Gastrocnemius medialis (tissue), 4 donors: Measurements from ENCODE around the gene DEPDC7.

Source experiments
- POLR2A ChIP-seq, 2 donors: fragments of 450-650 bp; IDR thresholded peaks; one replicate each; pipeline ENCODE4 v1.6.1; 2017; ENCODE audit warnings: antibody characterized with exemption in 2 of 2, mild to moderate bottlenecking in 2 of 2, moderate library complexity in 2 of 2
- TF ChIP-seq, protein P1 (sequence below), 5 experiments: fragments of 450-650 bp in 3 of 5; fragments of 200-600 bp in 2 of 5; sonication (generic) in 2 of 5; IDR thresholded peaks in 4 of 5; conservative IDR thresholded peaks in 1 of 5; 1 replicate in 4 of 5; 2 replicates in 1 of 5; pipeline ENCODE4 v1.5.1; 2016 to 2019; ENCODE audit warnings: antibody characterized with exemption in 5 of 5, mild to moderate bottlenecking in 3 of 5, moderate library complexity in 3 of 5

DNA sequence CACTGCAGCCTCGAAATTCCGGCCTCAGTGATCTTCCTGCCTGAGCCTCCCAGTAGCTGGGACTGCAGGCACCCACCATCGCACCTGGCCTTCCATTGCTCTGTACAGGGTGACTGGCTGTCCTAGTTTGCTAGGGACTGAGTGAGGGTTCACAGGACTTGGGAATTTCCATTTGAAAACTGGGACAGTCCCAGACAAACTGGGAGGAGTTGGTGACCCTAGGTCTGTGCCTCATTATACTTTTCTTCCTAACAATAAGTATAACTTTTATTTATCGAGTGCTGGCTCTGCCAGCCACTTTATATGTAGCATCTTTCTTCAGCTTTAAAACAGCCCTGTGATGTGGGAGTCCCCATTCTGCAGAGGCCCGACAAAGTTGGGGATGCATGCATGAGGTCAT is 49.2 kb downstream of the DEPDC7 start:
- TF ChIP-seq, protein P1, sequence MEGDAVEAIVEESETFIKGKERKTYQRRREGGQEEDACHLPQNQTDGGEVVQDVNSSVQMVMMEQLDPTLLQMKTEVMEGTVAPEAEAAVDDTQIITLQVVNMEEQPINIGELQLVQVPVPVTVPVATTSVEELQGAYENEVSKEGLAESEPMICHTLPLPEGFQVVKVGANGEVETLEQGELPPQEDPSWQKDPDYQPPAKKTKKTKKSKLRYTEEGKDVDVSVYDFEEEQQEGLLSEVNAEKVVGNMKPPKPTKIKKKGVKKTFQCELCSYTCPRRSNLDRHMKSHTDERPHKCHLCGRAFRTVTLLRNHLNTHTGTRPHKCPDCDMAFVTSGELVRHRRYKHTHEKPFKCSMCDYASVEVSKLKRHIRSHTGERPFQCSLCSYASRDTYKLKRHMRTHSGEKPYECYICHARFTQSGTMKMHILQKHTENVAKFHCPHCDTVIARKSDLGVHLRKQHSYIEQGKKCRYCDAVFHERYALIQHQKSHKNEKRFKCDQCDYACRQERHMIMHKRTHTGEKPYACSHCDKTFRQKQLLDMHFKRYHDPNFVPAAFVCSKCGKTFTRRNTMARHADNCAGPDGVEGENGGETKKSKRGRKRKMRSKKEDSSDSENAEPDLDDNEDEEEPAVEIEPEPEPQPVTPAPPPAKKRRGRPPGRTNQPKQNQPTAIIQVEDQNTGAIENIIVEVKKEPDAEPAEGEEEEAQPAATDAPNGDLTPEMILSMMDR (IDR thresholded peaks at IDR 0.05 in 4 of 5, conservative IDR thresholded peaks at IDR 0.05 in 1 of 5): no peak
- no peak for TF ChIP-seq POLR2A (IDR thresholded peaks at IDR 0.05)
